WTC11 (cell line): ENCODE measurements around the gene MSI2. TPM values are rescaled to one million over a fixed set of nuclear protein-coding genes. Genes with fewer than 3 reads are reported as not detected.

Source experiments
- ATAC-seq: fragments of 200-7000 bp; cut with Tn5 transposase; 2 replicates; pipeline ENCODE4 v1.10.0; 2021; ENCODE audit warnings: mild to moderate bottlenecking, moderate library complexity
- CTCF ChIA-PET: fragments of 300-600 bp; sonication (Branson Sonifier 250); formaldehyde crosslinking; loops from one replicate; lab custom pipeline; 2021; ENCODE audit warnings: antibody characterized with exemption; lab: Charles Lee
- POLR2A ChIA-PET: fragments of 350-600 bp; sonication (Branson Sonifier 250); formaldehyde crosslinking; loops from one replicate; lab custom pipeline; 2021; ENCODE audit warnings: antibody characterized with exemption; lab: Charles Lee
- DNase-seq: peaks from one replicate; pipeline ENCODE4 v3.0.0; 2021; ENCODE audit warnings: low spot score
- H3K27ac Mint-ChIP-seq: 2 replicates; pipeline ENCODE4 v1.8.0; 2021; ENCODE audit warnings: mixed read lengths
- H3K27me3 Mint-ChIP-seq: 2 replicates; pipeline ENCODE4 v1.8.0; 2021; ENCODE audit warnings: low read depth, mild to moderate bottlenecking, moderate library complexity, mixed read lengths
- H3K36me3 Mint-ChIP-seq: 2 replicates; pipeline ENCODE4 v1.8.0; 2021; ENCODE audit warnings: mixed read lengths
- H3K4me1 Mint-ChIP-seq: 2 replicates; pipeline ENCODE4 v1.8.0; 2022; ENCODE audit warnings: mixed read lengths
- H3K4me3 Mint-ChIP-seq: 2 replicates; pipeline ENCODE4 v1.8.0; 2021; ENCODE audit warnings: mild to moderate bottlenecking, moderate library complexity, mixed read lengths
- H3K9me3 Mint-ChIP-seq: 2 replicates; pipeline ENCODE4 v1.8.0; 2021; ENCODE audit warnings: mixed read lengths
- ETV6 ChIP-seq: sonication (generic); formaldehyde crosslinking; IDR thresholded peaks from 2 replicates; pipeline ENCODE4 v1.8.1; 2022; ENCODE audit warnings: mild to moderate bottlenecking, missing genetic modification reagents
- FOXK1 ChIP-seq: sonication (generic); formaldehyde crosslinking; IDR thresholded peaks from 2 replicates; pipeline ENCODE4 v1.8.0; 2022; ENCODE audit warnings: mild to moderate bottlenecking, moderate library complexity, missing genetic modification reagents
- GABPB1 ChIP-seq: sonication (generic); formaldehyde crosslinking; IDR thresholded peaks from 2 replicates; pipeline ENCODE4 v1.8.1; 2023; ENCODE audit warnings: mild to moderate bottlenecking, missing genetic modification reagents
- NFE2L1 ChIP-seq: sonication (generic); formaldehyde crosslinking; IDR thresholded peaks from 2 replicates; pipeline ENCODE4 v1.8.1; 2023; ENCODE audit warnings: missing genetic modification reagents
- OVOL2 ChIP-seq: fragments of 250-450 bp; sonication (Bioruptor Pico); IDR thresholded peaks from 2 replicates; pipeline ENCODE4 v1.9.0; 2021; ENCODE audit warnings: mild to moderate bottlenecking, borderline replicate concordance
- TP53 ChIP-seq: sonication (generic); formaldehyde crosslinking; IDR thresholded peaks from 2 replicates; pipeline ENCODE4 v1.8.1; 2023; ENCODE audit warnings: mild to moderate bottlenecking, missing genetic modification reagents
- total RNA-seq: library from RNA; stranded (reverse); gene quantifications from 3 replicates; pipeline ENCODE4 v1.2.3, GENCODE V29; 2021
- TF ChIP-seq, protein P1 (sequence below): sonication (generic); formaldehyde crosslinking; IDR thresholded peaks from 2 replicates; pipeline ENCODE4 v1.8.1; 2023; ENCODE audit warnings: mild to moderate bottlenecking, missing genetic modification reagents, borderline replicate concordance
- TF ChIP-seq, protein P2 (sequence below): fragments of 250-450 bp; sonication (Bioruptor Pico); IDR thresholded peaks from 2 replicates; pipeline ENCODE4 v1.9.0; 2021; ENCODE audit warnings: mild to moderate bottlenecking
- TF ChIP-seq, protein P3 (sequence below): sonication (generic); formaldehyde crosslinking; conservative IDR thresholded peaks from 2 replicates; pipeline ENCODE4 v1.8.1; 2022; ENCODE audit warnings: mild to moderate bottlenecking, missing genetic modification reagents

Gene MSI2
- total RNA-seq, 1 experiment from 2014 or later = 82.1 TPM

- ATAC-seq (no peak), DNase-seq (no peak)
- TF ChIP-seq FOXK1 (CRISPR knock-in tag) (no peak), NFE2L1 (no peak), TP53 (no peak)
- TF ChIP-seq, protein P1, sequence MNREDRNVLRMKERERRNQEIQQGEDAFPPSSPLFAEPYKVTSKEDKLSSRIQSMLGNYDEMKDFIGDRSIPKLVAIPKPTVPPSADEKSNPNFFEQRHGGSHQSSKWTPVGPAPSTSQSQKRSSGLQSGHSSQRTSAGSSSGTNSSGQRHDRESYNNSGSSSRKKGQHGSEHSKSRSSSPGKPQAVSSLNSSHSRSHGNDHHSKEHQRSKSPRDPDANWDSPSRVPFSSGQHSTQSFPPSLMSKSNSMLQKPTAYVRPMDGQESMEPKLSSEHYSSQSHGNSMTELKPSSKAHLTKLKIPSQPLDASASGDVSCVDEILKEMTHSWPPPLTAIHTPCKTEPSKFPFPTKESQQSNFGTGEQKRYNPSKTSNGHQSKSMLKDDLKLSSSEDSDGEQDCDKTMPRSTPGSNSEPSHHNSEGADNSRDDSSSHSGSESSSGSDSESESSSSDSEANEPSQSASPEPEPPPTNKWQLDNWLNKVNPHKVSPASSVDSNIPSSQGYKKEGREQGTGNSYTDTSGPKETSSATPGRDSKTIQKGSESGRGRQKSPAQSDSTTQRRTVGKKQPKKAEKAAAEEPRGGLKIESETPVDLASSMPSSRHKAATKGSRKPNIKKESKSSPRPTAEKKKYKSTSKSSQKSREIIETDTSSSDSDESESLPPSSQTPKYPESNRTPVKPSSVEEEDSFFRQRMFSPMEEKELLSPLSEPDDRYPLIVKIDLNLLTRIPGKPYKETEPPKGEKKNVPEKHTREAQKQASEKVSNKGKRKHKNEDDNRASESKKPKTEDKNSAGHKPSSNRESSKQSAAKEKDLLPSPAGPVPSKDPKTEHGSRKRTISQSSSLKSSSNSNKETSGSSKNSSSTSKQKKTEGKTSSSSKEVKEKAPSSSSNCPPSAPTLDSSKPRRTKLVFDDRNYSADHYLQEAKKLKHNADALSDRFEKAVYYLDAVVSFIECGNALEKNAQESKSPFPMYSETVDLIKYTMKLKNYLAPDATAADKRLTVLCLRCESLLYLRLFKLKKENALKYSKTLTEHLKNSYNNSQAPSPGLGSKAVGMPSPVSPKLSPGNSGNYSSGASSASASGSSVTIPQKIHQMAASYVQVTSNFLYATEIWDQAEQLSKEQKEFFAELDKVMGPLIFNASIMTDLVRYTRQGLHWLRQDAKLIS (CRISPR knock-in tag) = no peak
- TF ChIP-seq, protein P2, sequence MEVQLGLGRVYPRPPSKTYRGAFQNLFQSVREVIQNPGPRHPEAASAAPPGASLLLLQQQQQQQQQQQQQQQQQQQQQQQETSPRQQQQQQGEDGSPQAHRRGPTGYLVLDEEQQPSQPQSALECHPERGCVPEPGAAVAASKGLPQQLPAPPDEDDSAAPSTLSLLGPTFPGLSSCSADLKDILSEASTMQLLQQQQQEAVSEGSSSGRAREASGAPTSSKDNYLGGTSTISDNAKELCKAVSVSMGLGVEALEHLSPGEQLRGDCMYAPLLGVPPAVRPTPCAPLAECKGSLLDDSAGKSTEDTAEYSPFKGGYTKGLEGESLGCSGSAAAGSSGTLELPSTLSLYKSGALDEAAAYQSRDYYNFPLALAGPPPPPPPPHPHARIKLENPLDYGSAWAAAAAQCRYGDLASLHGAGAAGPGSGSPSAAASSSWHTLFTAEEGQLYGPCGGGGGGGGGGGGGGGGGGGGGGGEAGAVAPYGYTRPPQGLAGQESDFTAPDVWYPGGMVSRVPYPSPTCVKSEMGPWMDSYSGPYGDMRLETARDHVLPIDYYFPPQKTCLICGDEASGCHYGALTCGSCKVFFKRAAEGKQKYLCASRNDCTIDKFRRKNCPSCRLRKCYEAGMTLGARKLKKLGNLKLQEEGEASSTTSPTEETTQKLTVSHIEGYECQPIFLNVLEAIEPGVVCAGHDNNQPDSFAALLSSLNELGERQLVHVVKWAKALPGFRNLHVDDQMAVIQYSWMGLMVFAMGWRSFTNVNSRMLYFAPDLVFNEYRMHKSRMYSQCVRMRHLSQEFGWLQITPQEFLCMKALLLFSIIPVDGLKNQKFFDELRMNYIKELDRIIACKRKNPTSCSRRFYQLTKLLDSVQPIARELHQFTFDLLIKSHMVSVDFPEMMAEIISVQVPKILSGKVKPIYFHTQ (CRISPR knock-in tag) = no peak
- H3K27ac Mint-ChIP-seq = no peak overlapping the region
- H3K36me3 Mint-ChIP-seq = peaks cover 2% of the 10 kb centered on the region; the same call in 1 of the 2 replicates
- ChIA-PET CTCF (interaction anchor here (1.0 to 2.3 kb wide), 4 partner anchors 8 to 103 kb away, joined by 3 to 15 read pairs (median 6); no protein-coding TSS in a partner anchor), POLR2A (no interaction called here)
- no peaks in the 10 kb centered on the region for H3K27me3 Mint-ChIP-seq
- H3K4me3 Mint-ChIP-seq = no peak overlapping the region
- no peaks in the 10 kb centered on the region for H3K9me3 Mint-ChIP-seq
- peaks cover 28% of the 10 kb centered on the region for H3K4me1 Mint-ChIP-seq
Measured at GRCh38 chr17:57679906-57680695, 423.8 kb downstream of the MSI2 start.

DNA sequence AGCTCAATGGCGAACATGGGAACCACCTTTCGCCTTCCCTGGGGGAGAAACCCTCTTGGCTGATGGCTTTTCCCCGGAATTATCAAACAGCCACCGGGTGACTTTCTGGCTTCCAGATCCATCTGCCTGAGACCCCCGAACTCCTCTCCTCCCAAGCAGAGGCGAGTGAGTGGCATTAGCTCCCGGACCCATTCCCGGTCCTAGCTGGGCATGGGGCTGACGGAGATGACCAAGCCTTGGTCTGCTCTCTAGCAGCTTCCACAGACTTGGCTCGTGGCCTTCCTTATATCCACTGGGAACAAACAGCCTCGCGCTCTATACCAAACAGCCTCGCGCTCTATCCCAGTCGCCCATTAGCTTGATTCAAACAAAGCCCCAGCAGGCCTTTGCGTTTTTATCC is 426.4 kb downstream of the MSI2 start:
- ChIA-PET CTCF (interaction anchor here (0.6 to 1.7 kb wide), 5 partner anchors 11 to 100 kb away, joined by 3 to 20 read pairs (median 5); no protein-coding TSS in a partner anchor), POLR2A (no interaction called here)
- peaks cover 34% of the 10 kb centered on the region for H3K4me1 Mint-ChIP-seq
- no peaks in the 10 kb centered on the region for H3K27me3 Mint-ChIP-seq
- ATAC-seq (no peak; the same call in 1 of the 2 replicates), DNase-seq (no peak)
- H3K4me3 Mint-ChIP-seq = no peak overlapping the region
- no peaks in the 10 kb centered on the region for H3K36me3 Mint-ChIP-seq
- no peak for TF ChIP-seq GABPB1
- TF ChIP-seq, protein P2 (CRISPR knock-in tag) = no peak
- TF ChIP-seq, protein P3, sequence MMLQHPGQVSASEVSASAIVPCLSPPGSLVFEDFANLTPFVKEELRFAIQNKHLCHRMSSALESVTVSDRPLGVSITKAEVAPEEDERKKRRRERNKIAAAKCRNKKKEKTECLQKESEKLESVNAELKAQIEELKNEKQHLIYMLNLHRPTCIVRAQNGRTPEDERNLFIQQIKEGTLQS = no peak
- no peak for TF ChIP-seq OVOL2 (CRISPR knock-in tag)
- no peak for TF ChIP-seq ETV6 (CRISPR knock-in tag)
- H3K27ac Mint-ChIP-seq = no peak overlapping the region
- peaks cover 2% of the 10 kb centered on the region; the same call in 1 of the 2 replicates for H3K9me3 Mint-ChIP-seq
